Ishikawa (cell line): ENCODE results near the gene SEMA3B.

Experiments
- CEBPB ChIP-seq: IDR thresholded peaks from 2 replicates; pipeline ENCODE4 v1.6.1; 2012
- CREB1 ChIP-seq: IDR thresholded peaks from 2 replicates; pipeline ENCODE4 v1.6.1; 2012; ENCODE audit warnings: low read depth
- EGR1 ChIP-seq: IDR thresholded peaks from 2 replicates; pipeline ENCODE4 v1.6.1; 2012
- EP300 ChIP-seq: IDR thresholded peaks from 2 replicates; pipeline ENCODE4 v1.6.1; 2012; ENCODE audit warnings: borderline replicate concordance
- FOXM1 ChIP-seq: IDR thresholded peaks from 2 replicates; pipeline ENCODE4 v1.6.1; 2012; ENCODE audit warnings: low read depth, borderline replicate concordance
- MAX ChIP-seq: IDR thresholded peaks from 2 replicates; pipeline ENCODE4 v1.6.1; 2012
- NFIC ChIP-seq: IDR thresholded peaks from 2 replicates; pipeline ENCODE4 v1.6.1; 2012
- RAD21 ChIP-seq: IDR thresholded peaks from 2 replicates; pipeline ENCODE4 v1.6.1; 2012; ENCODE audit warnings: low read depth
- REST ChIP-seq: IDR thresholded peaks from 2 replicates; pipeline ENCODE4 v1.6.1; 2012; ENCODE audit warnings: low read depth, mild to moderate bottlenecking
- TAF1 ChIP-seq: IDR thresholded peaks from 2 replicates; pipeline ENCODE4 v1.6.1; 2012; ENCODE audit warnings: low read depth, mild to moderate bottlenecking
- TCF12 ChIP-seq: IDR thresholded peaks from 2 replicates; pipeline ENCODE4 v1.6.1; 2012; ENCODE audit warnings: low read depth
- TEAD4 ChIP-seq: IDR thresholded peaks from 2 replicates; pipeline ENCODE4 v1.6.1; 2012
- USF1 ChIP-seq: IDR thresholded peaks from 2 replicates; pipeline ENCODE4 v1.6.1; 2012
- YY1 ChIP-seq: IDR thresholded peaks from 2 replicates; pipeline ENCODE4 v1.6.1; 2012; ENCODE audit warnings: low read depth
- ZBTB7A ChIP-seq: IDR thresholded peaks from 2 replicates; pipeline ENCODE4 v1.6.1; 2012; ENCODE audit warnings: low read depth

Gene SEMA3B

GRCh38 chr3:50239649-50240048, 29.3 kb upstream of the SEMA3B start:
- TF ChIP-seq TAF1 (no peak), CEBPB (no peak), USF1 (no peak), REST (no peak), FOXM1 (no peak), MAX (no peak), TCF12 (no peak), EGR1 (no peak), ZBTB7A (no peak), RAD21 (no peak), TEAD4 (no peak)

- TF ChIP-seq EGR1 (no peak), ZBTB7A (no peak), TCF12 (no peak), CREB1 (no peak), EP300 (no peak), USF1 (no peak)
Observed at GRCh38 chr3:50241163-50241562, 27.8 kb upstream of the SEMA3B start.

- TF ChIP-seq CREB1 (no peak), NFIC (no peak), TCF12 (no peak), RAD21 (no peak), TAF1 (no peak), USF1 (no peak)
Observed at GRCh38 chr3:50241713-50242380, 27.1 kb upstream of the SEMA3B start.

- TF ChIP-seq REST, result no peak
- TF ChIP-seq CEBPB, result no peak
- no peak for TF ChIP-seq YY1
Observed at GRCh38 chr3:50242381-50242770, 26.6 kb upstream of the SEMA3B start.

- no peak for TF ChIP-seq ZBTB7A
- TF ChIP-seq TAF1, result no peak
- no peak for TF ChIP-seq USF1
- no peak for TF ChIP-seq FOXM1
- TF ChIP-seq REST, result no peak
- no peak for TF ChIP-seq NFIC
- TF ChIP-seq YY1, result no peak
- no peak for TF ChIP-seq RAD21
- no peak for TF ChIP-seq CREB1
Observed at GRCh38 chr3:50242851-50243542, 25.9 kb upstream of the SEMA3B start.
